Hair follicle dermal papilla cell (primary cell): ENCODE results near the gene RSPH10B. TPM values are rescaled to one million over a fixed set of nuclear protein-coding genes. Genes with fewer than 3 reads are reported as not detected.

Experiments used
- small RNA-seq: library from RNA; depleted of rRNA; stranded (forward); fragments of <200 nt; gene quantifications from one replicate; pipeline ENCODE3, GENCODE V24; 2012
- total RNA-seq: library from RNA; depleted of rRNA; stranded (reverse); fragments of >200 nt; gene quantifications from 2 replicates; pipeline ENCODE4 v1.2.3, GENCODE V29; 2012

The RSPH10B gene
- total RNA-seq = not detected in 2 replicates

DNA sequence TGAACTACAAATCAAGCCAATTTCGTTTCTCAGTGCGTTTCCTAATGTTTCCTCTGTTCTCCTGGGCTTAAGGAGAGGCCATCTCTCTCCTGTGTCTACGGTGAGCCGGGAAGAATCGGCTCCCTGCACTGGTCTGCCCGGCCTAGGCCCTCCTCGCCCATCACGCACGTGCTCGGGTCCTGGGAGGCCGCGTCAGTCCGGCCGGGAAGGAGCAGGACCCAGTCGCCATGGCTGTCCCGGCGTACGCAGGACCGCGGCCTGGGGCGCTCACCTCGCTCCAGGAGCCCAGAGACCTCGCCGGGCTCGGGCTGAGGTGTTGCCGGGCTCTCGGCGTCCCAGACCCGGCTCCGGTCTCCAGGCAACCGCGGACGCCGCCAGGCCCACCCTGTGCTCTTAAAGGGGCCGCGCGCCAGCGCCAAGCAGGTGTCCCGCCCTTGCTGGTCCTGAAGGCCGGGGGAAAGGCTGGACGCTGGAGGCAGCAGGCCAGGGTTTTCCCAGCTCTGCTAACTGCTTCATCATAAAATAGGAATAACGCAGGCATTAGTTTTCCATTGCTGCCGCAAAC is at the start of gene RSPH10B:
TSS of gene RSPH10B (minus strand) at position 343 of the 565 bp plus-strand sequence. CDS start 3,573 bp downstream, outside the sequence.

DNA sequence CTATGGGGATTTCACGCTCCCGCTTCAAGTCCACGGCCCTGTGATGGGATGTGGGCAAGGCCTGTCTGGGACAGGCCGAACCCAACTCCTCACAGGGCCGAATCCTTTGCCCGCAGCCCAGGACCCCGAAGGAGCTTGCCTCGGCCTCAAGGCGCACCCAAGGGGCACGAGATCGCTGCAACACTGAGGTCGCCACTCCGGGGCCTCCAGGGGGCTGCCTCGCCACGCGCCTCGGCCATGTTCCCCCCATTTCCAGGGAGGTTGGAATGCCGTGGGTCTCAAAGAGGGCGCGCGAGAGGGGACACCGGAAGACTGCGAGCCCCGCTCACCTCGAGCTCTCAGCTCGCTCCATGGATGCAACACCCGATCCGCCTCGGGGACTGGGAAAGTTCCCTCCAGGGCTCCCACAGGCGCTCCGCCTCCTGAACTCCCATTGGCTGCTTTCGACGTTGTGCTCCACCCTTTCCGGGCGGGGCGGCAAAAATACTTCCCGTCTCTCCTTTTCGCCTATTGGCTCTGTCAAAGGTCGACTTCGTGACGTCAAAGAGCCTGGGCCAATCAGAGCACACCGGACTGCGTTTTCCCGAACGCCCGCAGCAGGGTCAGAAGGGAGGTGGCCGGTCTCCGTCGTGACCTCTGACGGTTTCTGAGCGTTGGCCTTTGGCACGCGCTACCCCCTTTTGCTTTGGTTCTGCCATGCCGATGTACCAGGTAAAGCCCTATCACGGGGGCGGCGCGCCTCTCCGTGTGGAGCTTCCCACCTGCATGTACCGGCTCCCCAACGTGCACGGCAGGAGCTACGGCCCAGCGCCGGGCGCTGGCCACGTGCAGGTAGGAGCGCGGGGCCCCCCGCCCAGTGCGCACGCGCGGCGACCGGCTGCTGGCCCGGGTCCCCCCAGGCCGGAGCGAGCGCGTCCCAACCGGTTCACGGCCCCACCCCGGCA is 38.5 kb upstream of the RSPH10B start, which contains the start of the genes AIMP2 and PMS2:
TSS of gene AIMP2 (plus strand) at position 605 of the 944 bp plus-strand sequence. CDS start at position 697, 92 bp downstream.
TSS of gene PMS2 (minus strand) at position 382 of the 944 bp plus-strand sequence. CDS start at position 352, 30 bp downstream.

DNA sequence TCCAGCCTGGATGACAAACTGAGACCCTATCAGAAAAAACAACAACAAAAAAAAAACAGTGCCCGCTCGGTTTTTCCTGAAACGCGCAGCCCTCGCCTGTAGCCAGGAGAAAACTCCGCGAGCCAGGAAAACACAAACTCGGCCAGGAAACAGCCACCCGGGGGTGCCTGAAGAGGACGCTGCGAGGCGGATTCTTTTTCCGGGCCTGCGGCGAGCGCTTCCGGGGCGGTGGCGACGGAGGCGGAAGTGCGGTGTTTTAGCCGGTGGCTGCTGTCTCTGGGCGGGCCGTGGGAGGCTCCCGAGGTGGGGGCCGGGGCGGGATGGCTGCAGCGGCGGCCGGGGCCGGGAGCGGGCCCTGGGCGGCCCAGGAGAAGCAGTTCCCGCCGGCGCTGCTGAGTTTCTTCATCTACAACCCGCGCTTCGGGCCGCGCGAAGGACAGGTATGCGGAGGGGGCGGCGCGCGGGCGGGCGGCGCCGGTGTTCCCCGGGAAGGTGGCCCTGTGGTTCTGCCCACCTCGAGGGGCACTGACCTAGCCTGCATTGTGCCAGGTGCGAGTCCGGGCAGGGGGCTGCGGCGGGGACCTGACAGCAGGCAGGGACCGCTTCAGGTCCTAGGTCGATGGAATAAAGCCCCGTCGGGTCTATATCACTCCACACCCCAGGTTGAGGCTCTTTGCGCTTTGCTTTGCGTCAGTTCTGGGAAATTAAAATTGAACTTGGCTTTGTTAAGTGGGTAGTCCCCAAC is 71.8 kb downstream of the RSPH10B start, which contains the start of gene CCZ1:
TSS of gene CCZ1 (plus strand) at position 254 of the 745 bp plus-strand sequence. CDS start at position 321, 67 bp downstream.

Small RNA genes within 50 kb of the gene (small RNA-seq; reads per million reads assigned to genes)
- gene RF00019 (not detected), gene SNORA80D (7.1 reads per million, percentile 85 among the genes with 10 or more reads in this experiment)

Other genes starting within 250 kb of the RSPH10B start
- 58.4 and 70.4 TPM in 2 replicates for gene RNF216, start 189.0 kb downstream of the RSPH10B start, total RNA-seq
- not detected in 2 replicates for gene OCM, start 89.9 kb downstream of the RSPH10B start, total RNA-seq
- gene CCZ1, start 72.0 kb downstream of the RSPH10B start, total RNA-seq = 46.9 and 48.8 TPM in 2 replicates
- gene PMS2, start 38.4 kb upstream of the RSPH10B start, total RNA-seq = 15.8 and 18.8 TPM in 2 replicates
- gene AIMP2, start 38.6 kb upstream of the RSPH10B start, total RNA-seq = 40.2 and 44.9 TPM in 2 replicates
- gene ANKRD61, start 60.7 kb upstream of the RSPH10B start, total RNA-seq = 0.16 TPM in 1 of 2 replicates, not detected in the other
- gene EIF2AK1, start 88.5 kb upstream of the RSPH10B start, total RNA-seq = 138 and 178 TPM in 2 replicates
- gene USP42, start 134.3 kb upstream of the RSPH10B start, total RNA-seq = 9.5 and 12.5 TPM in 2 replicates